ENCODE measurements around the gene IER5L.

IER5L gene

DNA sequence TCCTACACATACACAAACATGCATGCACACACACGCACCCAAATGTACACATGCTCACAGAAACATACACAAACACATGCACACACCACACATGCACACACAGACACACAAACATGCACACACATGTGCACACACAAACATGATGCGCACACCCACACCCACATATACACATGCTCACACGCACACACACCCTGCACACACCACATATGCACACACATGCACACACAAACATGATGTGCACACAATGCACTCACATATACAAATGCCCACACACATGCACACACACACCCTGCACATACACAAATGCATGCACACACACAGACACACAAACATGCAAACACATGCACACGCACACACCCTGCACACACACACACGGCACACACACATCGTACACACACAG lies 7.3 kb upstream of the IER5L start:
- H3K9me3 ChIP-seq (ENCODE audit: control insufficient read depth, low read length) = no peaks in the 10 kb centered on the region
- H3K4me3 ChIP-seq (ENCODE audit: low read length) = no peak overlapping the region
- peaks cover 27% of the 10 kb centered on the region for H3K4me1 ChIP-seq (ENCODE audit: control insufficient read depth, insufficient read depth, low read length)
- H3K9ac ChIP-seq (ENCODE audit: low read length) = no peak overlapping the region
- H3K27me3 ChIP-seq (ENCODE audit: control insufficient read depth, insufficient read depth, low read length) = no peaks in the 10 kb centered on the region
- no peaks in the 10 kb centered on the region for H3K36me3 ChIP-seq (ENCODE audit: control insufficient read depth, insufficient read depth, low read length)

DNA sequence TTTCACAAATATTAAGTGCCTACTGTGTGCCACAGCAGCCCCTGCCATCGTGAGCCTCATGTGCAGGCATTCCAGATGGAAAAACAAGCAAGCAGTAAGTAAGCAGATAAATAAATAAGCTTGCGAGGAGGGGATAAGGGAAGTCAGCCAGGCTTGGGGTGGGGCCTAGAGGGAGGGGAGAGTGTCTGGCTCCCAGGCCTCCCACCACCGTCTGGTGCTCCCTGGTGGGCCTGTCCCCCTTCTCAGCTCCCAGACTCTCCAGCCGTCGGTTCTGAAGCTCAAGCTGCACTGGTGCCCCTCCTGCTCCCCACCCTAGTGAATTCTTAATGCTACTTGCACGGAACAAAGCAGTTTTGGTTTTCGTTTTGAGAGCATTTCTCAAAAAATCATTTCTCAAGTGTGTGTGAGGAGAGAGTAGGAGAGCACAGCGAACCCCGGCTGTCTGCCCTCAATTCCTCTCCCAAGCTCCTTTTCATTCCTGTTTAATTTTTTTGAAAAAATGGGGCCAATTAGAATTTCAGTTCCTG lies 6.6 kb upstream of the IER5L start:
- H3K4me3 ChIP-seq (ENCODE audit: low read length) = no peak overlapping the region
- peaks cover 27% of the 10 kb centered on the region for H3K4me1 ChIP-seq (ENCODE audit: control insufficient read depth, insufficient read depth, low read length)
- H3K9ac ChIP-seq (ENCODE audit: low read length) = no peak overlapping the region
- no peaks in the 10 kb centered on the region for H3K9me3 ChIP-seq (ENCODE audit: control insufficient read depth, low read length)
- H3K27me3 ChIP-seq (ENCODE audit: control insufficient read depth, insufficient read depth, low read length) = no peaks in the 10 kb centered on the region
- no peaks in the 10 kb centered on the region for H3K36me3 ChIP-seq (ENCODE audit: control insufficient read depth, insufficient read depth, low read length)

DNA sequence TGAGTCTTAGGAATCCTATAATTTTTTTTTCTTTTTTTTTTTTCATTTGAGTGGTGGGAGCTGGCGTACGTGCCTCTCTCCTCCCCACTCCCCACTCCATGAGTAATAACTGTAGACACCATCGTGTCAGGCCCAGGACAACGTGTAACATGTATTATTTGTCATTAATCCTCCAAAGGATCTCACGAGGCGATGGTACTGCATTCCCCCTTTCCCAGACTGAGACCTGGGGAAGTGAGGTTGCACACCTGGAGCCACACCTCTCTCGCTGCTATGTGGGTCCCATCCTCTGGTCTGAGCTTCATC lies 6.1 kb upstream of the IER5L start:
- no peak overlapping the region for H3K4me3 ChIP-seq (ENCODE audit: low read length)
- H3K27me3 ChIP-seq (ENCODE audit: control insufficient read depth, insufficient read depth, low read length) = no peaks in the 10 kb centered on the region
- peaks cover 29% of the 10 kb centered on the region for H3K4me1 ChIP-seq (ENCODE audit: control insufficient read depth, insufficient read depth, low read length)
- H3K9ac ChIP-seq (ENCODE audit: low read length) = no peak overlapping the region
- no peaks in the 10 kb centered on the region for H3K36me3 ChIP-seq (ENCODE audit: control insufficient read depth, insufficient read depth, low read length)
- no peaks in the 10 kb centered on the region for H3K9me3 ChIP-seq (ENCODE audit: control insufficient read depth, low read length)

DNA sequence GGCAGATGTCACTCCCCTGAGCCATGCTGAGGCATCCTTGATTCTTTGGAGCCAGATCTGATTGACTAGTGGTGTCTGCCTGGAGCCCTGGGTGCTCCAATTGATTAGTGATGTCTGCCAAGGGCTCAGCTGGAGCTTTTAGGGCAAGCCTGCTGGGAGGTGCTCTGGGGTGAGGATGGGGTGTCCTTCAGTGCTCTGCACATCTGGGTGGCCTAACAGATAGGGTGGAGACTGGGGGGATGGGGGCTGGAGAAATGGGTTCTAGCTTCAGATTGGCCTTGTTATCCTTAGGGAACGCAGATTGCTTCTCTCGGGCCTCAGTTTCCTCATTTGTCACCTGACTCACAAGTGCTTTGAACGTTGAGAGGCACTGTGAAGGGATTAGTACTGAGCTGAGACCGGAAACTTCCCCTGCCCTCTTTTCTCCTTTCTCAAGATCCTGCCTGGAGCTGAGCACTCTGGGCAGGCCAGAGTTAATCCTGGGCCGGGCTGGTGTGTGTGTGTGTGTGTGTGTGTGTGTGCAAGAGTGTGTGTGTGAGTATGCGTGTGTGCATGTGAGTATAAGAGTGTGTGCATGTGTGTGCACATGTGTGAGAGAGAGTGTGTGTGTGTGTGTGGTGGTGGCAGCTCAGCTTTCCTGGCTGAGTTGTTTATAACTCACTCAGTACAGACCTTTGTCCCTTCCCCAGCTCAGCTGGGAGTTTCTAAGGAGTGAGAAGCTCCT lies 5.6 kb upstream of the IER5L start:
- no peaks in the 10 kb centered on the region for H3K27me3 ChIP-seq (ENCODE audit: control insufficient read depth, insufficient read depth, low read length)
- H3K36me3 ChIP-seq (ENCODE audit: control insufficient read depth, insufficient read depth, low read length) = no peaks in the 10 kb centered on the region
- no peak overlapping the region for H3K9ac ChIP-seq (ENCODE audit: low read length)
- H3K4me1 ChIP-seq (ENCODE audit: control insufficient read depth, insufficient read depth, low read length) = peaks cover 34% of the 10 kb centered on the region
- no peak overlapping the region for H3K4me3 ChIP-seq (ENCODE audit: low read length)
- no peaks in the 10 kb centered on the region for H3K9me3 ChIP-seq (ENCODE audit: control insufficient read depth, low read length)

DNA sequence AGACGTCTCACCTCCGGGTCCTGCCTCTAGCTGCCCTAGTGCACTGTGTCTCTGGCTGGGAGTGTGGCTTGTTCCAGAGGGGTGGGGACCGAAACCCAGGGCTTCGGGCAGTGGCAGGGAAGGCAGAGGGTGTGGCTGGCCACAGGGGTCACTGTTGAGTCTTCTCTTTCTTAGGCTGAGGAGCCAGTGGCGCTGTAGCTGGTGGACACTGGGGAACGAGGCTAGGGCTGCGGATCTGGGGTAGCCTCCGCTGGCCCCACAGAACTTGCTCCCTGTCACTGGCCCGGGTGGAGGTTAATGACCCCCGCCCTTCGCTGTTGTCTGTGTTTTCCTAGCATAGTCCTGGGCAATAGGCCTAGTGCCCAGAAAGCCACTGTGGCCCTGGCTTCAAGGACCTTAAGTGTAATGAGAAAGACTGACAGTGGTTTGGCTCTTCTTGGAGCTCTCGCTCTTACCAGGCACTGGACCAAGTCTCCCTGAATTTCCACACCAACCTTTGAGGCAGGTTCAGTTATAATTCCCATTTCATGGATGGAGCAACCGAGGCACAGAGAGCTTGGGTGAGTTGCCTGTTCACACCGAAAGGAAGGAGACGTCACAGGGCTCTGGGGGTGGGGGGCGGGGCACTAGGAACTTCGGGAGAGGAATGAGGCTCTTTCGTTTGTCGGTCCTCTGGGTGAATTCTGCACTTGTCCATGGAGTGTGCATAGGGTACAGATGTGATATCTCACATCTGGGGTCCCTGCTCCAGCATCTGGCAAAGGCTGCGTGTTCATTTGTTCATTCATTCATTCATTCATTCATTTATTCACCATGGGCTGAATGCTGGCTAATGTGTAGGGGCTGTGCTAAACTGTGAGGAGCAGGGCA lies 4.8 kb upstream of the IER5L start:
- no peak overlapping the region for H3K9ac ChIP-seq (ENCODE audit: low read length)
- H3K4me3 ChIP-seq (ENCODE audit: low read length) = no peak overlapping the region
- peaks cover 38% of the 10 kb centered on the region for H3K4me1 ChIP-seq (ENCODE audit: control insufficient read depth, insufficient read depth, low read length)
- no peaks in the 10 kb centered on the region for H3K27me3 ChIP-seq (ENCODE audit: control insufficient read depth, insufficient read depth, low read length)
- H3K36me3 ChIP-seq (ENCODE audit: control insufficient read depth, insufficient read depth, low read length) = no peaks in the 10 kb centered on the region
- no peaks in the 10 kb centered on the region for H3K9me3 ChIP-seq (ENCODE audit: control insufficient read depth, low read length)

DNA sequence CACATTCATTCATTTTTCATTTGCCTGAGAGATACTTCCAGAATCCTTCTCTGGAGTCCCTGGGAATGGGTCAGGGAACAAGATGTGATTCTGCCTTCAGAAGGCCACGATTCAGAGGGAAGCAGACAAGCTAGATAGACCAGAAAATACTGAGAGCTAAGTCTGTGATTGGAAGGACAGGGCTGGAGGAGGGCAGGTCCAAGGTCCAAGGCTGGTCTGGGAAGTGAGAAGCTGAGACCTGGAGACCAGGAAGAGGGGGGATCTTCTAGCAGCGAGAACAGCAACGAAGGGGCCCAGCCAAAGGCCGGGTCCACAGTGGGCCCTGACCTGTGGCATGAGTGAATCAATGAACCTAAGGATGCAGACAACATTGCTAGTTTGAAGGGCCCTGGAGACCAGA lies 4.1 kb upstream of the IER5L start:
- Histone ChIP-seq H3K36me3 (ENCODE audit: control insufficient read depth, insufficient read depth, low read length) (no peaks in the 10 kb centered on the region), H3K9ac (ENCODE audit: low read length) (no peak overlapping the region), H3K27me3 (ENCODE audit: control insufficient read depth, insufficient read depth, low read length) (no peaks in the 10 kb centered on the region), H3K9me3 (ENCODE audit: control insufficient read depth, low read length) (no peaks in the 10 kb centered on the region), H3K4me1 (ENCODE audit: control insufficient read depth, insufficient read depth, low read length) (peaks cover 38% of the 10 kb centered on the region), H3K4me3 (ENCODE audit: low read length) (no peak overlapping the region)

DNA sequence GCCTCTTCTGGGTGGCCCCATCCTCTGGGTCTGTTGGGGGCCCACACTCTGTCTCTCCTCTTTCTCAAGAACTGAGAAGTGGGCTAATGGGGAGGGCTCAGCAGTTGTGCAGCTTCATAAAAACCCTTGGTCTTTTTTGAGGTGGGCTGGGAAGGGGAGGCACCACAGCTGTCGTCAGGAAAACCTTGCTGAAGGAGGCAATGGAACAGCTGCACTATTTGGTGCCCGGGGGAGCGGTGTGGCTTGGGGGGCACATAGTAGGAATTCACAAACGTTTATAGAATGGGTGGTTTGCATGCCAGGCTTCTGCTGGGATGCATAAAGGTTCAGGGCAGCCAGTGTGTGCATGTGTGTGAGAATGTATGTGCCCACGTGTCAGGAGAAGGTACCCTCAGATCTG lies 3.2 kb upstream of the IER5L start:
- Histone ChIP-seq H3K9me3 (ENCODE audit: control insufficient read depth, low read length) (no peaks in the 10 kb centered on the region), H3K4me1 (ENCODE audit: control insufficient read depth, insufficient read depth, low read length) (peaks cover 38% of the 10 kb centered on the region), H3K36me3 (ENCODE audit: control insufficient read depth, insufficient read depth, low read length) (no peaks in the 10 kb centered on the region), H3K4me3 (ENCODE audit: low read length) (no peak overlapping the region), H3K27me3 (ENCODE audit: control insufficient read depth, insufficient read depth, low read length) (no peaks in the 10 kb centered on the region), H3K9ac (ENCODE audit: low read length) (no peak overlapping the region)

DNA sequence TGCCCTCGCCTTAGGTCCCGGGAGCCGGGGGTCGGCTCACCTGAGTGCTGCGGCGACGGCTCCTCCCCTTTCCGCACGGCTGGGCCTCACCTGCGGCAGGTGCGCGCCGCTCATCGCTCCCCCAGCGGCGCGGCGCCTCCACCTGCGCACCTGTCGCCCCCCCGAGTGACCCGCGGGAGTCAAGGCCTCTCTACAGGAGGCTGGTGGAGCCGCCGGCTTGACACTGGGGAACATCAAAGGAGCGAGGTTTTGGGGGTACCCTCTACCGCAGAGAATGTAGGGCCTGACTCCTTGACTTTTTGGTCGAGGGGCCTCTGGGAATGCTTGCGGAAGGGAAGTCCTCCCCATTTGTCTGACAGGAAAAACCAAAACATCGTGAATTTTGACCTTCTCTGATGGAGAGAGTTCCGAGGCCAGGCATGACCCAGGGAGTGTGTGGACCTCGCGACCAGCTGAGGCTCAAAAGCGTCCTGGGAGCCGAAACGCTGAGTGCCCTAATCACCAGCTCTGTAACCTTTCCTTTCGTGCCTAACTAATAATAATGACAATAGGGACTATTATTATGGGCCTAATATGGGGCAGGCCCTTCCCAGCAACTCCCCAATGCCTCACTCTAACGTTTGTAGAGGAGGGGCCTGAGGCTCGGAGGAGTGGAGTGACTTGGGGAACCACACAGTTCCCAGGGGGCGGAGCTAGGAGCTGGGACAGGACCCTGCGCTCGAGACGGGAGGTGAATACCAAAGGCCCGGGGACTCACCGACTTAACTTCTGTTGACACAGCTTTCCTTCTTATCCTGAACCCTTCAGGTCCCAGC lies 714 bp upstream of the IER5L start:
- H3K9ac ChIP-seq (ENCODE audit: low read length) = peak overlapping the region; percentile 69
- H3K4me3 ChIP-seq (ENCODE audit: low read length) = no peak overlapping the region
- peaks cover 29% of the 10 kb centered on the region for H3K4me1 ChIP-seq (ENCODE audit: control insufficient read depth, insufficient read depth, low read length)
- H3K36me3 ChIP-seq (ENCODE audit: control insufficient read depth, insufficient read depth, low read length) = no peaks in the 10 kb centered on the region
- H3K27me3 ChIP-seq (ENCODE audit: control insufficient read depth, insufficient read depth, low read length) = no peaks in the 10 kb centered on the region
- H3K9me3 ChIP-seq (ENCODE audit: control insufficient read depth, low read length) = no peaks in the 10 kb centered on the region

DNA sequence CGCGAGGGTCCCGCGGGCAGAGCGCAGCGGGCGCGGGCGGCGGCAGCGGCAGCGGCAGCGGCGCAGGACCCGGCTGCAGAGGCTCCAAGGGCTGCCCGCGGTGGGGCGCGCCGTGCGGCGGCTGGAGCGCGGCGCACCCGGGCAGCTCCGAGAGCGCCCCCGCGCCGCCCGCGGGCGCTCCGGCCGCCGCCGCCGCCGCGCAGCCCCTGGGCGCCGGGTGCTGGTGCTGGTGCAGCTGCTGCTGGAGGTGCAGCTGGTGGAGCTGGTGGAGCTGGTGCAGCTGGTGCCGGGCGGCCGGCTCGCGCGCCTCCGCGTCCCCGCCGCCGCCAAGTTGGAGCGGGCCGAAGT lies 644 bp downstream of the IER5L start:
- Histone ChIP-seq H3K9me3 (ENCODE audit: control insufficient read depth, low read length) (no peaks in the 10 kb centered on the region), H3K4me3 (ENCODE audit: low read length) (peak overlapping the region; percentile 22), H3K27me3 (ENCODE audit: control insufficient read depth, insufficient read depth, low read length) (peaks cover 3% of the 10 kb centered on the region), H3K4me1 (ENCODE audit: control insufficient read depth, insufficient read depth, low read length) (peaks cover 35% of the 10 kb centered on the region), H3K36me3 (ENCODE audit: control insufficient read depth, insufficient read depth, low read length) (no peaks in the 10 kb centered on the region), H3K9ac (ENCODE audit: low read length) (peak overlapping the region; percentile 69)

DNA sequence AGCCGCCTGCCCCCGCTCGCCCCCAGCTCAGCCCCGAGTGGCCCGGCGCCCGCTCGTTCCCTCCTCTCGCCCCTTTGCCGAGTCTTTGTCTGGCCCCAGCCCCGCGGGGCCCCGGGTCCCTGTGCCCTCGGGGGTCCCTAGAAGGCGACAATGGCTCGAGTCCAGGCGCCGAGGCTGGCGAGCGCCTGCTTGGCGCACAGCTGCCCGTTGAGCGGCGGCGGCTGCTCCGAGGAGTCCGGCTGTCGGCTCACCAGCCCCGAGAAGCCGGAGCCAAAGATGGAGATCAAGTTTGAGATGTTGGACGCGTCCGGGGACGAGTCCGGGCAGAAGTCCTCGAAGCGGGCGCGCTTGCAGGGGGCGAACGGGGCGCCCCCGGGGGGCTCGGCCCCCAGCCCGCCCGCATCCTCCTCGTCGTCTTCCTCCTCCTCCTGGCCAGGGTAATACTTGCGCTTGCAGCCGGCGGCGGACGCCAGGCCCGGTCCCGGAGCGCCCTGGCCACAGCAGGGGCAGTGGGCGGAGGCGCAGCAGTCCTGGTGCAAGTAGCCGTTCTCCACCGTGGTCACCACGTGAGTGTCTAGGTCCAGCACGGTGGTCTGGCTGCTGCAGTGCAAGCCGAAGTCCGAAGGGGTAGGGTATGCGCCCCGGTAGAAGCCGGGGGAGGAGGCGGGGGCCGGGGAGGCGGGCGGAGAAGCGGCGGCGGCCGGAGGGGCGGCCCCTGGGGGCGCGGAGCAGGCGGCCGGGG lies 1.2 kb downstream of the IER5L start:
- peaks cover 35% of the 10 kb centered on the region for H3K4me1 ChIP-seq (ENCODE audit: control insufficient read depth, insufficient read depth, low read length)
- no peaks in the 10 kb centered on the region for H3K36me3 ChIP-seq (ENCODE audit: control insufficient read depth, insufficient read depth, low read length)
- peak overlapping the region; percentile 63 for H3K4me3 ChIP-seq (ENCODE audit: low read length)
- H3K27me3 ChIP-seq (ENCODE audit: control insufficient read depth, insufficient read depth, low read length) = peaks cover 3% of the 10 kb centered on the region
- peak overlapping the region; percentile 97 for H3K9ac ChIP-seq (ENCODE audit: low read length)
- no peaks in the 10 kb centered on the region for H3K9me3 ChIP-seq (ENCODE audit: control insufficient read depth, low read length)

DNA sequence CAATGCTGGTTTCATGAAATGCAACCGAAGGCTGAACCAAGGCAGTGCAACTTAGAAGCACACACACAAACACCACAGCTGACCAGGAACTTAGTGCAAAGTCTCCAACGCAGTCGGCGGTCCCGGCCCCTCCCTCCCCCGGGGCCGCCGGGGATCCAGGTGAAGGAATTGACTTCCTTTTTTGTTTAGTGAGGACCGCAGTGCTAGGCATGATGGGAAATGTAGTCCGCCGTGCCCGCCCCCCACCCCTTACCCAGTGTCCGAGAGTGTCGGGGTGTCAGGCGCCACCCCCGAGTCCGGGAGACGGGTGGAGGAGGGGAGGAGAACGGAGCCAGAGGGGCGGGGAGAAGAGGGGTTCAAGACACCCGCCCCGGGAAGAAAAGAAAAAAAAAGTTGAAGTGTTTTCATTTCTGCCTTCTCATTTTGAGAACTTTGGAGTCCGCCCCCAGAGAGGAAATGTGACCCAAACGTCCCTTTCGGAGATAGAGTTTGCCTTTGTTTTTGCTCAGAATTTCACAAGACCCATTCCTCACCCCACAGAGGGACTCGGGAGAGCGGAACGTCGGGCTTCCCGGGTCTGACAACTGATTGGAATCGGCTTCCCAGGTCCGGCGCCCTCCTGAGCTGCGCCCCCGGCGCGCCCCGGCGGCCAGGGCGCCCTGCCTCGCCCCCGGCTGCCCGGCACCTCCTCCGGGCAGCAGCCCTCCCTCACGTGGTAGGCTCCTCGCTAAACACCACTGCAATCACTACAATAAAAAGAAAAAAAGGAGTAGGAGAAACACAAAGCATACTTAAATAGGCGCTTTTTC lies 2.0 kb downstream of the IER5L start:
- H3K4me1 ChIP-seq (ENCODE audit: control insufficient read depth, insufficient read depth, low read length) = peaks cover 34% of the 10 kb centered on the region
- peak overlapping the region; percentile 63 for H3K4me3 ChIP-seq (ENCODE audit: low read length)
- peaks cover 3% of the 10 kb centered on the region for H3K27me3 ChIP-seq (ENCODE audit: control insufficient read depth, insufficient read depth, low read length)
- H3K9me3 ChIP-seq (ENCODE audit: control insufficient read depth, low read length) = no peaks in the 10 kb centered on the region
- H3K36me3 ChIP-seq (ENCODE audit: control insufficient read depth, insufficient read depth, low read length) = no peaks in the 10 kb centered on the region
- peak overlapping the region; percentile 97 for H3K9ac ChIP-seq (ENCODE audit: low read length)

All from mucosa of stomach (tissue), 1 donor.